ENCODE measurements around the gene PRPF6.

The PRPF6 gene

DNA sequence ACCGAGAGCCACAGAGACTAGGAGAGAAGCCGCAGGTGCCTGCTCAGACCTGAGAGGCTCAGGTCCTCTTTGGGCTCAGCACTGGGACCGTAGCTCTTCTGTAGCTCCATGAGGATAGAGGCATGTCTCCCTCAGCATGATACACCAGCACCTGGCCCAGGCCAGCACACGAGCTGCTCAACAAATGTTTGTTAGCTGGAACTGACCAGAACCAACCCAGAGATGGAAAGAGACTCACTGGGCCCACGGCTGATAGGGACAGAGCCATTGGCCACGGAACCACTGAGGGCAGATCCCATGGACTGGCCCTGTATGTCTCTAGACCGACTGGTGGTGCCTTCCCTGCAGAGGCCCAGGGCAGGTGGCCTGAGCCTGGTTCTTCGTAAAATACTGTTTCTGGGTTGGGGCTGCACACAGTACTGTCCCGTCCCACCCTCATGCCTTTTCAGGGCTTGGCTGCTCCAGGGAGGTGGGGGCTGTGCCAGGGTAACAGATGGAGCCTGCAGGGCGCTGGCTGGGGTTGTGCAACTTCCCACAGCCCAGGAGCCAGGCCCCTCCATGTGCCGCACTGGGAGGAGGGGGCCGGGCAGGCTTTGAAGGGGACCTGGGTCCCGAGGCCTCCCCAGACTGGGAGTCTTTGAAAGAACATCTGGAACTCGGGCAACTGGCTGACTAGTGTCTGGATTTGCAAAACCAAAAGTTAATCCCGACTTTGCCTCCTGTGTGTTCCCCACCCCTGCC is 60.3 kb downstream of the PRPF6 start:
- Histone ChIP-seq H3K27ac (ENCODE audit: poor library complexity, severe bottlenecking) (no peak overlapping the region), H3K4me1 (ENCODE audit: insufficient read depth, poor library complexity, severe bottlenecking) (peaks cover 10% of the 10 kb centered on the region), H3K4me3 (ENCODE audit: severe bottlenecking) (no peak overlapping the region)

GRCh38 chr20:64041781-64042053 is 60.8 kb downstream of the PRPF6 start:
- no peaks in the 10 kb centered on the region for H3K9me3 ChIP-seq (ENCODE audit: severe bottlenecking)
- H3K4me1 ChIP-seq (ENCODE audit: insufficient read depth, poor library complexity, severe bottlenecking) = peaks cover 10% of the 10 kb centered on the region
- no peak overlapping the region for H3K4me3 ChIP-seq (ENCODE audit: severe bottlenecking)
- no peak for DNase-seq (ENCODE audit: low spot score)
- TF ChIP-seq, protein P1, sequence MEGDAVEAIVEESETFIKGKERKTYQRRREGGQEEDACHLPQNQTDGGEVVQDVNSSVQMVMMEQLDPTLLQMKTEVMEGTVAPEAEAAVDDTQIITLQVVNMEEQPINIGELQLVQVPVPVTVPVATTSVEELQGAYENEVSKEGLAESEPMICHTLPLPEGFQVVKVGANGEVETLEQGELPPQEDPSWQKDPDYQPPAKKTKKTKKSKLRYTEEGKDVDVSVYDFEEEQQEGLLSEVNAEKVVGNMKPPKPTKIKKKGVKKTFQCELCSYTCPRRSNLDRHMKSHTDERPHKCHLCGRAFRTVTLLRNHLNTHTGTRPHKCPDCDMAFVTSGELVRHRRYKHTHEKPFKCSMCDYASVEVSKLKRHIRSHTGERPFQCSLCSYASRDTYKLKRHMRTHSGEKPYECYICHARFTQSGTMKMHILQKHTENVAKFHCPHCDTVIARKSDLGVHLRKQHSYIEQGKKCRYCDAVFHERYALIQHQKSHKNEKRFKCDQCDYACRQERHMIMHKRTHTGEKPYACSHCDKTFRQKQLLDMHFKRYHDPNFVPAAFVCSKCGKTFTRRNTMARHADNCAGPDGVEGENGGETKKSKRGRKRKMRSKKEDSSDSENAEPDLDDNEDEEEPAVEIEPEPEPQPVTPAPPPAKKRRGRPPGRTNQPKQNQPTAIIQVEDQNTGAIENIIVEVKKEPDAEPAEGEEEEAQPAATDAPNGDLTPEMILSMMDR (IDR thresholded peaks at IDR 0.05; ENCODE audit: poor library complexity, severe bottlenecking) = no peak
- H3K36me3 ChIP-seq (ENCODE audit: low read depth) = no peaks in the 10 kb centered on the region
- no peak for ATAC-seq (ENCODE audit: low read depth)
- peaks cover 22% of the 10 kb centered on the region for H3K27me3 ChIP-seq (ENCODE audit: insufficient read depth, poor library complexity, severe bottlenecking)
- no peak overlapping the region for H3K27ac ChIP-seq (ENCODE audit: poor library complexity, severe bottlenecking)

More for the DNA sequence above, 60.3 kb downstream of the PRPF6 start:
- DNase-seq (ENCODE audit: low spot score) (no peak), ATAC-seq (ENCODE audit: low read depth) (no peak)
- TF ChIP-seq, protein P1 (IDR thresholded peaks at IDR 0.05; ENCODE audit: poor library complexity, severe bottlenecking) = no peak
- H3K9me3 ChIP-seq (ENCODE audit: severe bottlenecking) = no peaks in the 10 kb centered on the region
- peaks cover 17% of the 10 kb centered on the region for H3K27me3 ChIP-seq (ENCODE audit: insufficient read depth, poor library complexity, severe bottlenecking)
- no peaks in the 10 kb centered on the region for H3K36me3 ChIP-seq (ENCODE audit: low read depth)

DNA sequence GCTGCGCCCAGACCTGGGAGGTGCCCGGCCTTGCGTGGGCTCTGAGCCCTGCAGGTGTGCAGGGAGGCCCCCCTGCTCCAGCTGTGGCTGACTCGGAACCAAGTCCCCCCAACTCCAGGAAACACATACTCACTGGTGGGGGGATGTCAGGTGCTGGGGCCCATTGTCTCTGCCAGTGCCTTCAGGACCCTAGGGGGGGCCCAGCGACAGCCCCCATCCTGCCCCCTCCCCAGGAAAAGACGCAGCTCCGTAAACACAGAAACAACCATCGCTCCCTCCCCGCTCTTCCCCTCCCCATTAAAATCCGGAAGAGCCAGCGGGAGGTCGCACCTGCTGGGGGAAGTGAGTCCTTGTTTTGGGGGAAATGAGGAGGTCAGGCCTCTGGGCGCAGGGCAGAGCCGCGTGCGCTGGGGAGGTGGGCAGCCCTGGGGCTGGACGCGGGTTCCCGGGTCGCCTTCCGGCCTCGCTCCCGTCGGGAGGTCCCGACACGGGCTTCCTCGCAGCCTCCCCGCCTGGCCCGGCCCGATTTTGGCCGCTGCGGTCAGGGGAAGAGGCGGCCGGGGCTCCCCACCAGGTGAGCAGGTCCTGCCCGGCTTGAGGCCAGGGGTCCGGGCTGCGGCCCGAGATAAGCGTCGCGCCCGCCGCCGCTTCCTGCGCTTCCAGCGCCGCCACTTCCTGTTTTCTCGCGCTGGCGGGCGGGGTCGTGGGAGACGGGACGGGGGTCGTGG is 61.3 kb downstream of the PRPF6 start:
- Histone ChIP-seq H3K9me3 (ENCODE audit: severe bottlenecking) (no peaks in the 10 kb centered on the region), H3K27me3 (ENCODE audit: insufficient read depth, poor library complexity, severe bottlenecking) (peaks cover 27% of the 10 kb centered on the region), H3K27ac (ENCODE audit: poor library complexity, severe bottlenecking) (no peak overlapping the region), H3K4me3 (ENCODE audit: severe bottlenecking) (peak overlapping the region; percentile 25), H3K36me3 (ENCODE audit: low read depth) (no peaks in the 10 kb centered on the region), H3K4me1 (ENCODE audit: insufficient read depth, poor library complexity, severe bottlenecking) (peaks cover 10% of the 10 kb centered on the region)
- TF ChIP-seq, protein P1 (IDR thresholded peaks at IDR 0.05; ENCODE audit: poor library complexity, severe bottlenecking) = no peak
- DNase-seq (ENCODE audit: low spot score) = no peak
- no peak for ATAC-seq (ENCODE audit: low read depth)

DNA sequence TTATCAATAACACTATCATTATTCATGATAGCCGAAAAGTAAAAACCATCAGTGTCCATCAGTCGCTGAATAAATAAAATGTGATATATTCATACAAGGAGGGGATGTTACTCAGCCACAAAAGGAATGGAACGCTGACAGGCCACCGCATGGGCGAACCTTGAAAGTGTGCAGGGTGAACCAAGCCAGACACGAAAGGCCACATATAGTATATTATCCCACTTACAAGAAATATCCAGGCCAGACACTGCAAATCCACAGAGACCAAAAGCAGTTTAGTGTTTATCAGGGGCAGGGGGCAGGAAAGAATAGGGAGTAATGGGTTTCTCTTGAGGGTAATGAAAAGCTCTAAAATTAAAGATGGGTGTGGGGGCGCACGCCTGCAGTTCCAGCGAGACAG is 62.8 kb downstream of the PRPF6 start:
- H3K36me3 ChIP-seq (ENCODE audit: low read depth) = no peaks in the 10 kb centered on the region
- TF ChIP-seq, protein P1 (IDR thresholded peaks at IDR 0.05; ENCODE audit: poor library complexity, severe bottlenecking) = no peak
- peaks cover 35% of the 10 kb centered on the region for H3K27me3 ChIP-seq (ENCODE audit: insufficient read depth, poor library complexity, severe bottlenecking)
- ATAC-seq (ENCODE audit: low read depth) (no peak), DNase-seq (ENCODE audit: low spot score) (no peak)
- no peaks in the 10 kb centered on the region for H3K9me3 ChIP-seq (ENCODE audit: severe bottlenecking)
- peaks cover 10% of the 10 kb centered on the region for H3K4me1 ChIP-seq (ENCODE audit: insufficient read depth, poor library complexity, severe bottlenecking)
- H3K4me3 ChIP-seq (ENCODE audit: severe bottlenecking) = no peak overlapping the region
- H3K27ac ChIP-seq (ENCODE audit: poor library complexity, severe bottlenecking) = no peak overlapping the region
